HCT116 (cell line): ENCODE measurements around the gene PCED1A.

Experiments used
- EGR1 ChIP-seq: IDR thresholded peaks from 2 replicates; pipeline ENCODE4 v1.6.1; 2012; ENCODE audit warnings: low read depth
- EZH2 ChIP-seq: fragments of 200-600 bp; sonication (generic); IDR thresholded peaks from 2 replicates; pipeline ENCODE4 v1.6.1; 2017; ENCODE audit warnings: antibody characterized with exemption, mixed run types
- EZH2phosphoT487 ChIP-seq: fragments of 200-600 bp; IDR thresholded peaks from 2 replicates; pipeline ENCODE4 v1.6.1; 2018; ENCODE audit warnings: antibody characterized with exemption, borderline replicate concordance
- JUND ChIP-seq: IDR thresholded peaks from 2 replicates; pipeline ENCODE4 v1.6.1; 2012
- POLR2A ChIP-seq: IDR thresholded peaks from 2 replicates; pipeline ENCODE4 v1.7.0; 2011; ENCODE audit warnings: borderline replicate concordance; ENCODE audit not compliant: insufficient read depth, insufficient read length; ENCODE audit errors: extremely low read depth
- RAD21 ChIP-seq: IDR thresholded peaks from 2 replicates; pipeline ENCODE4 v1.6.1; 2012; ENCODE audit warnings: low read depth, mild to moderate bottlenecking
- TF ChIP-seq, protein P1 (sequence below), 3 experiments: fragments of 200-600 bp in 1 of 3; sonication (generic) in 1 of 3; IDR thresholded peaks in 2 of 3; conservative IDR thresholded peaks in 1 of 3; 2 replicates each; pipeline ENCODE4 v1.5.1; 2012 to 2017; ENCODE audit warnings: low read depth in 2 of 3, low read length in 2 of 3, antibody characterized with exemption in 1 of 3, borderline replicate concordance in 1 of 3, control low read depth in 1 of 3, mild to moderate bottlenecking in 1 of 3, mixed read lengths in 1 of 3, mixed run types in 1 of 3, moderate library complexity in 1 of 3; ENCODE audit not compliant: insufficient read depth in 1 of 3
- TF ChIP-seq, protein P2 (sequence below): IDR thresholded peaks from 2 replicates; pipeline ENCODE4 v1.6.1; 2011; ENCODE audit warnings: mild to moderate bottlenecking, low read length, moderate library complexity; ENCODE audit not compliant: insufficient replicate concordance; ENCODE audit errors: extremely low read depth
- TF ChIP-seq, protein P3 (sequence below): IDR thresholded peaks from 2 replicates; pipeline ENCODE4 v1.6.1; 2012; ENCODE audit warnings: low read depth
- TF ChIP-seq, protein P4 (sequence below): IDR thresholded peaks from 2 replicates; pipeline ENCODE4 v1.6.1; 2012

DNA sequence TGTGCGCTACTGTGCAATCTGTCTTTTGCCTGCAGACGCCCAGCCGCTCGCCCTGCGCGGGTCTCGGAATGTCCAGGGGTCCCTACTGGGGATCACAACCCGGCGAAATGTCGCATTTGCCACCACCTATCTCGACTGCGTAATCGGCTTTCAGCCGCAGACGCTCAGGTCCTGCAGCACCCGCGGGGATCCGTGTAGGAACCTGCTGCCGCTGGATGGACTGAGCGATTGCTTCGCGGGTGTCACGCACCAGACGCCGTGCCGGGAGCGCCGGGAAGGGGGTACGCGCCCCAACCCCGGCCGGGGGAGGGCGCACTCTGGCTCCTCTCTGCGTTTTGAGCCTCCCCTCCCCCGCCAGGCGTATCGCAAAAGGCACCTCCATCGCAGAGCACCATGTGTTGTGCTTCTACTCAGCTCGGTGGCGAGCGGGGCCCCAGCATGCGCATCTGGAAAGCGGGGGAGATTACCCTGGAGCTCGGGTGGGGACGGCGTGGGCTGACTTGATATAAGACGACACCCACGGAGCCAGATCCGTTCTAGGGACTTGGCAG, 32.1 kb upstream of the PCED1A start:
- TF ChIP-seq, protein P1, sequence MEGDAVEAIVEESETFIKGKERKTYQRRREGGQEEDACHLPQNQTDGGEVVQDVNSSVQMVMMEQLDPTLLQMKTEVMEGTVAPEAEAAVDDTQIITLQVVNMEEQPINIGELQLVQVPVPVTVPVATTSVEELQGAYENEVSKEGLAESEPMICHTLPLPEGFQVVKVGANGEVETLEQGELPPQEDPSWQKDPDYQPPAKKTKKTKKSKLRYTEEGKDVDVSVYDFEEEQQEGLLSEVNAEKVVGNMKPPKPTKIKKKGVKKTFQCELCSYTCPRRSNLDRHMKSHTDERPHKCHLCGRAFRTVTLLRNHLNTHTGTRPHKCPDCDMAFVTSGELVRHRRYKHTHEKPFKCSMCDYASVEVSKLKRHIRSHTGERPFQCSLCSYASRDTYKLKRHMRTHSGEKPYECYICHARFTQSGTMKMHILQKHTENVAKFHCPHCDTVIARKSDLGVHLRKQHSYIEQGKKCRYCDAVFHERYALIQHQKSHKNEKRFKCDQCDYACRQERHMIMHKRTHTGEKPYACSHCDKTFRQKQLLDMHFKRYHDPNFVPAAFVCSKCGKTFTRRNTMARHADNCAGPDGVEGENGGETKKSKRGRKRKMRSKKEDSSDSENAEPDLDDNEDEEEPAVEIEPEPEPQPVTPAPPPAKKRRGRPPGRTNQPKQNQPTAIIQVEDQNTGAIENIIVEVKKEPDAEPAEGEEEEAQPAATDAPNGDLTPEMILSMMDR (IDR thresholded peaks at IDR 0.05 in 2 of 3, conservative IDR thresholded peaks at IDR 0.05 in 1 of 3; ENCODE audit: borderline replicate concordance in 1 of 3, insufficient read depth in 1 of 3, low read depth in 2 of 3, low read length in 2 of 3), result 0 out of 6 replicates have a peak, but pooled peaks of 1 of the 3 experiments have one; percentile 8
- TF ChIP-seq JUND, result no peak
- no peak for TF ChIP-seq EZH2
- TF ChIP-seq, protein P2, sequence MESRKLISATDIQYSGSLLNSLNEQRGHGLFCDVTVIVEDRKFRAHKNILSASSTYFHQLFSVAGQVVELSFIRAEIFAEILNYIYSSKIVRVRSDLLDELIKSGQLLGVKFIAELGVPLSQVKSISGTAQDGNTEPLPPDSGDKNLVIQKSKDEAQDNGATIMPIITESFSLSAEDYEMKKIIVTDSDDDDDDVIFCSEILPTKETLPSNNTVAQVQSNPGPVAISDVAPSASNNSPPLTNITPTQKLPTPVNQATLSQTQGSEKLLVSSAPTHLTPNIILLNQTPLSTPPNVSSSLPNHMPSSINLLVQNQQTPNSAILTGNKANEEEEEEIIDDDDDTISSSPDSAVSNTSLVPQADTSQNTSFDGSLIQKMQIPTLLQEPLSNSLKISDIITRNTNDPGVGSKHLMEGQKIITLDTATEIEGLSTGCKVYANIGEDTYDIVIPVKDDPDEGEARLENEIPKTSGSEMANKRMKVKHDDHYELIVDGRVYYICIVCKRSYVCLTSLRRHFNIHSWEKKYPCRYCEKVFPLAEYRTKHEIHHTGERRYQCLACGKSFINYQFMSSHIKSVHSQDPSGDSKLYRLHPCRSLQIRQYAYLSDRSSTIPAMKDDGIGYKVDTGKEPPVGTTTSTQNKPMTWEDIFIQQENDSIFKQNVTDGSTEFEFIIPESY, result no peak
- TF ChIP-seq, protein P3, sequence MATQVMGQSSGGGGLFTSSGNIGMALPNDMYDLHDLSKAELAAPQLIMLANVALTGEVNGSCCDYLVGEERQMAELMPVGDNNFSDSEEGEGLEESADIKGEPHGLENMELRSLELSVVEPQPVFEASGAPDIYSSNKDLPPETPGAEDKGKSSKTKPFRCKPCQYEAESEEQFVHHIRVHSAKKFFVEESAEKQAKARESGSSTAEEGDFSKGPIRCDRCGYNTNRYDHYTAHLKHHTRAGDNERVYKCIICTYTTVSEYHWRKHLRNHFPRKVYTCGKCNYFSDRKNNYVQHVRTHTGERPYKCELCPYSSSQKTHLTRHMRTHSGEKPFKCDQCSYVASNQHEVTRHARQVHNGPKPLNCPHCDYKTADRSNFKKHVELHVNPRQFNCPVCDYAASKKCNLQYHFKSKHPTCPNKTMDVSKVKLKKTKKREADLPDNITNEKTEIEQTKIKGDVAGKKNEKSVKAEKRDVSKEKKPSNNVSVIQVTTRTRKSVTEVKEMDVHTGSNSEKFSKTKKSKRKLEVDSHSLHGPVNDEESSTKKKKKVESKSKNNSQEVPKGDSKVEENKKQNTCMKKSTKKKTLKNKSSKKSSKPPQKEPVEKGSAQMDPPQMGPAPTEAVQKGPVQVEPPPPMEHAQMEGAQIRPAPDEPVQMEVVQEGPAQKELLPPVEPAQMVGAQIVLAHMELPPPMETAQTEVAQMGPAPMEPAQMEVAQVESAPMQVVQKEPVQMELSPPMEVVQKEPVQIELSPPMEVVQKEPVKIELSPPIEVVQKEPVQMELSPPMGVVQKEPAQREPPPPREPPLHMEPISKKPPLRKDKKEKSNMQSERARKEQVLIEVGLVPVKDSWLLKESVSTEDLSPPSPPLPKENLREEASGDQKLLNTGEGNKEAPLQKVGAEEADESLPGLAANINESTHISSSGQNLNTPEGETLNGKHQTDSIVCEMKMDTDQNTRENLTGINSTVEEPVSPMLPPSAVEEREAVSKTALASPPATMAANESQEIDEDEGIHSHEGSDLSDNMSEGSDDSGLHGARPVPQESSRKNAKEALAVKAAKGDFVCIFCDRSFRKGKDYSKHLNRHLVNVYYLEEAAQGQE, result no peak
- no peak for TF ChIP-seq POLR2A
- no peak for TF ChIP-seq EZH2phosphoT487
- no peak for TF ChIP-seq EGR1
- TF ChIP-seq, protein P4, sequence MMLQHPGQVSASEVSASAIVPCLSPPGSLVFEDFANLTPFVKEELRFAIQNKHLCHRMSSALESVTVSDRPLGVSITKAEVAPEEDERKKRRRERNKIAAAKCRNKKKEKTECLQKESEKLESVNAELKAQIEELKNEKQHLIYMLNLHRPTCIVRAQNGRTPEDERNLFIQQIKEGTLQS, result no peak
- TF ChIP-seq RAD21, result no peak
